ENCODE results near the gene RBMS2.

GRCh38 chr12:56599041-56599440 lies 77.4 kb downstream of the RBMS2 start:
- TF ChIP-seq CTCF (IDR thresholded peaks at IDR 0.05) (no peak), POLR2A (IDR thresholded peaks at IDR 0.05; ENCODE audit: low read depth) (no peak)
